Measurements from ENCODE around the gene SMARCAL1. TPM values are rescaled to one million over a fixed set of nuclear protein-coding genes. Genes with fewer than 3 reads are reported as not detected.

The SMARCAL1 gene
- total and polyA plus RNA-seq, 2 experiments from 2014 or later, result 10.3 to 17.2 TPM

DNA sequence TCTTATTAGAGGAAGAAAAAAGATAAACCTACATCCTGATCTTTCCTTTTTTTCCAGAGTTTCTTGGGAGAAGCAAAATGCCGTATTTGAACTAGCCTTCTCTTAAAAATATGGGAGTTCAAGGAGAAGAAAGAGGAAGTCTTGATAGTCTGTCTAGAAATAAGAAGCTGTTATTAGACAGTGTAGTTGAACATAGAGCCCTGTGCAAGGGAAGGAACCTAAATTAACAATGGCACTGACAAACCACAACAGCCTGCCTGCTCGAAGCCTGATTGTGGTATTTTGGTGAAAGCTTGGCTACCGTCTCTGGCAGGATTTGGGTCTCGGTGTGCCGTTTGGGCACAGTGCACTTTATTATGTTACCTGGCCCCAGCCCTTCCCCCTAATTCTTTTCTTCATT, 17.1 kb downstream of the SMARCAL1 start:
- no peak overlapping the region for H3K4me3 Mint-ChIP-seq
- DNase-seq (ENCODE audit: low spot score) (no peak), ATAC-seq (no peak)
- H3K27me3 Mint-ChIP-seq (ENCODE audit: insufficient read depth, low read depth, poor library complexity), result no peaks in the 10 kb centered on the region
- Histone ChIP-seq H3K36me3 (ENCODE audit: insufficient read depth) (peaks cover 7% of the 10 kb centered on the region; the same call in 1 of the 2 replicates), H3K4me3 (no peak overlapping the region), H3K4me1 (ENCODE audit: insufficient read depth) (no peaks in the 10 kb centered on the region), H4K20me1 (replicated peaks; ENCODE audit: insufficient read depth) (no peaks in the 10 kb centered on the region), H3K4me2 (no peak overlapping the region), H3K27me3 (ENCODE audit: insufficient read depth) (no peaks in the 10 kb centered on the region), H3K79me2 (replicated peaks; ENCODE audit: insufficient read depth) (no peaks in the 10 kb centered on the region), H3K9me2 (ENCODE audit: insufficient read depth) (no peaks in the 10 kb centered on the region), H3K27ac (ENCODE audit: low read depth) (no peak overlapping the region), H2AFZ (no peak overlapping the region), H3F3A (replicated peaks; ENCODE audit: low read depth) (no peaks in the 10 kb centered on the region)
- TF ChIP-seq NANOG (IDR thresholded peaks at IDR 0.05; ENCODE audit: borderline replicate concordance) (no peak), JUNB (IDR thresholded peaks at IDR 0.05; ENCODE audit: unreplicated experiment) (no peak), EZH2 (IDR thresholded peaks at IDR 0.05; ENCODE audit: low read depth, unreplicated experiment) (no peak), EZH2phosphoT487 (IDR thresholded peaks at IDR 0.05; ENCODE audit: unreplicated experiment) (no peak), ZNF331 (CRISPR knock-in tag; IDR thresholded peaks at IDR 0.05; ENCODE audit: low read depth) (no peak), POLR2AphosphoS5 (IDR thresholded peaks at IDR 0.05; ENCODE audit: low read depth) (no peak), STAT1 (IDR thresholded peaks at IDR 0.05; ENCODE audit: unreplicated experiment) (no peak), ZNF114 (CRISPR knock-in tag; IDR thresholded peaks at IDR 0.05) (no peak), CREB1 (CRISPR knock-in tag; IDR thresholded peaks at IDR 0.05; ENCODE audit: low read depth) (no peak)
- TF ChIP-seq, protein P1, sequence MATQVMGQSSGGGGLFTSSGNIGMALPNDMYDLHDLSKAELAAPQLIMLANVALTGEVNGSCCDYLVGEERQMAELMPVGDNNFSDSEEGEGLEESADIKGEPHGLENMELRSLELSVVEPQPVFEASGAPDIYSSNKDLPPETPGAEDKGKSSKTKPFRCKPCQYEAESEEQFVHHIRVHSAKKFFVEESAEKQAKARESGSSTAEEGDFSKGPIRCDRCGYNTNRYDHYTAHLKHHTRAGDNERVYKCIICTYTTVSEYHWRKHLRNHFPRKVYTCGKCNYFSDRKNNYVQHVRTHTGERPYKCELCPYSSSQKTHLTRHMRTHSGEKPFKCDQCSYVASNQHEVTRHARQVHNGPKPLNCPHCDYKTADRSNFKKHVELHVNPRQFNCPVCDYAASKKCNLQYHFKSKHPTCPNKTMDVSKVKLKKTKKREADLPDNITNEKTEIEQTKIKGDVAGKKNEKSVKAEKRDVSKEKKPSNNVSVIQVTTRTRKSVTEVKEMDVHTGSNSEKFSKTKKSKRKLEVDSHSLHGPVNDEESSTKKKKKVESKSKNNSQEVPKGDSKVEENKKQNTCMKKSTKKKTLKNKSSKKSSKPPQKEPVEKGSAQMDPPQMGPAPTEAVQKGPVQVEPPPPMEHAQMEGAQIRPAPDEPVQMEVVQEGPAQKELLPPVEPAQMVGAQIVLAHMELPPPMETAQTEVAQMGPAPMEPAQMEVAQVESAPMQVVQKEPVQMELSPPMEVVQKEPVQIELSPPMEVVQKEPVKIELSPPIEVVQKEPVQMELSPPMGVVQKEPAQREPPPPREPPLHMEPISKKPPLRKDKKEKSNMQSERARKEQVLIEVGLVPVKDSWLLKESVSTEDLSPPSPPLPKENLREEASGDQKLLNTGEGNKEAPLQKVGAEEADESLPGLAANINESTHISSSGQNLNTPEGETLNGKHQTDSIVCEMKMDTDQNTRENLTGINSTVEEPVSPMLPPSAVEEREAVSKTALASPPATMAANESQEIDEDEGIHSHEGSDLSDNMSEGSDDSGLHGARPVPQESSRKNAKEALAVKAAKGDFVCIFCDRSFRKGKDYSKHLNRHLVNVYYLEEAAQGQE (IDR thresholded peaks at IDR 0.05; ENCODE audit: unreplicated experiment), result no peak
- TF ChIP-seq, protein P2, sequence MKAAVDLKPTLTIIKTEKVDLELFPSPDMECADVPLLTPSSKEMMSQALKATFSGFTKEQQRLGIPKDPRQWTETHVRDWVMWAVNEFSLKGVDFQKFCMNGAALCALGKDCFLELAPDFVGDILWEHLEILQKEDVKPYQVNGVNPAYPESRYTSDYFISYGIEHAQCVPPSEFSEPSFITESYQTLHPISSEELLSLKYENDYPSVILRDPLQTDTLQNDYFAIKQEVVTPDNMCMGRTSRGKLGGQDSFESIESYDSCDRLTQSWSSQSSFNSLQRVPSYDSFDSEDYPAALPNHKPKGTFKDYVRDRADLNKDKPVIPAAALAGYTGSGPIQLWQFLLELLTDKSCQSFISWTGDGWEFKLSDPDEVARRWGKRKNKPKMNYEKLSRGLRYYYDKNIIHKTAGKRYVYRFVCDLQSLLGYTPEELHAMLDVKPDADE (IDR thresholded peaks at IDR 0.05), result no peak
- TF ChIP-seq, protein P3, sequence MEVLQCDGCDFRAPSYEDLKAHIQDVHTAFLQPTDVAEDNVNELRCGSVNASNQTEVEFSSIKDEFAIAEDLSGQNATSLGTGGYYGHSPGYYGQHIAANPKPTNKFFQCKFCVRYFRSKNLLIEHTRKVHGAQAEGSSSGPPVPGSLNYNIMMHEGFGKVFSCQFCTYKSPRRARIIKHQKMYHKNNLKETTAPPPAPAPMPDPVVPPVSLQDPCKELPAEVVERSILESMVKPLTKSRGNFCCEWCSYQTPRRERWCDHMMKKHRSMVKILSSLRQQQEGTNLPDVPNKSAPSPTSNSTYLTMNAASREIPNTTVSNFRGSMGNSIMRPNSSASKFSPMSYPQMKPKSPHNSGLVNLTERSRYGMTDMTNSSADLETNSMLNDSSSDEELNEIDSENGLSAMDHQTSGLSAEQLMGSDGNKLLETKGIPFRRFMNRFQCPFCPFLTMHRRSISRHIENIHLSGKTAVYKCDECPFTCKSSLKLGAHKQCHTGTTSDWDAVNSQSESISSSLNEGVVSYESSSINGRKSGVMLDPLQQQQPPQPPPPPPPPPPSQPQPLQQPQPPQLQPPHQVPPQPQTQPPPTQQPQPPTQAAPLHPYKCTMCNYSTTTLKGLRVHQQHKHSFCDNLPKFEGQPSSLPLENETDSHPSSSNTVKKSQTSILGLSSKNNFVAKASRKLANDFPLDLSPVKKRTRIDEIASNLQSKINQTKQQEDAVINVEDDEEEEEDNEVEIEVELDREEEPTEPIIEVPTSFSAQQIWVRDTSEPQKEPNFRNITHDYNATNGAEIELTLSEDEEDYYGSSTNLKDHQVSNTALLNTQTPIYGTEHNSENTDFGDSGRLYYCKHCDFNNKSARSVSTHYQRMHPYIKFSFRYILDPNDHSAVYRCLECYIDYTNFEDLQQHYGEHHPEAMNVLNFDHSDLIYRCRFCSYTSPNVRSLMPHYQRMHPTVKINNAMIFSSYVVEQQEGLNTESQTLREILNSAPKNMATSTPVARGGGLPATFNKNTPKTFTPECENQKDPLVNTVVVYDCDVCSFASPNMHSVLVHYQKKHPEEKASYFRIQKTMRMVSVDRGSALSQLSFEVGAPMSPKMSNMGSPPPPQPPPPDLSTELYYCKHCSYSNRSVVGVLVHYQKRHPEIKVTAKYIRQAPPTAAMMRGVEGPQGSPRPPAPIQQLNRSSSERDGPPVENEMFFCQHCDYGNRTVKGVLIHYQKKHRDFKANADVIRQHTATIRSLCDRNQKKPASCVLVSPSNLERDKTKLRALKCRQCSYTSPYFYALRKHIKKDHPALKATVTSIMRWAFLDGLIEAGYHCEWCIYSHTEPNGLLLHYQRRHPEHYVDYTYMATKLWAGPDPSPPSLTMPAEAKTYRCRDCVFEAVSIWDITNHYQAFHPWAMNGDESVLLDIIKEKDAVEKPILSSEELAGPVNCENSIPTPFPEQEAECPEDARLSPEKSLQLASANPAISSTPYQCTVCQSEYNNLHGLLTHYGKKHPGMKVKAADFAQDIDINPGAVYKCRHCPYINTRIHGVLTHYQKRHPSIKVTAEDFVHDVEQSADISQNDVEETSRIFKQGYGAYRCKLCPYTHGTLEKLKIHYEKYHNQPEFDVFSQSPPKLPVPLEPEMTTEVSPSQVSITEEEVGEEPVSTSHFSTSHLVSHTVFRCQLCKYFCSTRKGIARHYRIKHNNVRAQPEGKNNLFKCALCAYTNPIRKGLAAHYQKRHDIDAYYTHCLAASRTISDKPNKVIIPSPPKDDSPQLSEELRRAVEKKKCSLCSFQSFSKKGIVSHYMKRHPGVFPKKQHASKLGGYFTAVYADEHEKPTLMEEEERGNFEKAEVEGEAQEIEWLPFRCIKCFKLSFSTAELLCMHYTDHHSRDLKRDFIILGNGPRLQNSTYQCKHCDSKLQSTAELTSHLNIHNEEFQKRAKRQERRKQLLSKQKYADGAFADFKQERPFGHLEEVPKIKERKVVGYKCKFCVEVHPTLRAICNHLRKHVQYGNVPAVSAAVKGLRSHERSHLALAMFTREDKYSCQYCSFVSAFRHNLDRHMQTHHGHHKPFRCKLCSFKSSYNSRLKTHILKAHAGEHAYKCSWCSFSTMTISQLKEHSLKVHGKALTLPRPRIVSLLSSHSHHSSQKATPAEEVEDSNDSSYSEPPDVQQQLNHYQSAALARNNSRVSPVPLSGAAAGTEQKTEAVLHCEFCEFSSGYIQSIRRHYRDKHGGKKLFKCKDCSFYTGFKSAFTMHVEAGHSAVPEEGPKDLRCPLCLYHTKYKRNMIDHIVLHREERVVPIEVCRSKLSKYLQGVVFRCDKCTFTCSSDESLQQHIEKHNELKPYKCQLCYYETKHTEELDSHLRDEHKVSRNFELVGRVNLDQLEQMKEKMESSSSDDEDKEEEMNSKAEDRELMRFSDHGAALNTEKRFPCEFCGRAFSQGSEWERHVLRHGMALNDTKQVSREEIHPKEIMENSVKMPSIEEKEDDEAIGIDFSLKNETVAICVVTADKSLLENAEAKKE (CRISPR knock-in tag; IDR thresholded peaks at IDR 0.05), result no peak
- TF ChIP-seq, protein P4, sequence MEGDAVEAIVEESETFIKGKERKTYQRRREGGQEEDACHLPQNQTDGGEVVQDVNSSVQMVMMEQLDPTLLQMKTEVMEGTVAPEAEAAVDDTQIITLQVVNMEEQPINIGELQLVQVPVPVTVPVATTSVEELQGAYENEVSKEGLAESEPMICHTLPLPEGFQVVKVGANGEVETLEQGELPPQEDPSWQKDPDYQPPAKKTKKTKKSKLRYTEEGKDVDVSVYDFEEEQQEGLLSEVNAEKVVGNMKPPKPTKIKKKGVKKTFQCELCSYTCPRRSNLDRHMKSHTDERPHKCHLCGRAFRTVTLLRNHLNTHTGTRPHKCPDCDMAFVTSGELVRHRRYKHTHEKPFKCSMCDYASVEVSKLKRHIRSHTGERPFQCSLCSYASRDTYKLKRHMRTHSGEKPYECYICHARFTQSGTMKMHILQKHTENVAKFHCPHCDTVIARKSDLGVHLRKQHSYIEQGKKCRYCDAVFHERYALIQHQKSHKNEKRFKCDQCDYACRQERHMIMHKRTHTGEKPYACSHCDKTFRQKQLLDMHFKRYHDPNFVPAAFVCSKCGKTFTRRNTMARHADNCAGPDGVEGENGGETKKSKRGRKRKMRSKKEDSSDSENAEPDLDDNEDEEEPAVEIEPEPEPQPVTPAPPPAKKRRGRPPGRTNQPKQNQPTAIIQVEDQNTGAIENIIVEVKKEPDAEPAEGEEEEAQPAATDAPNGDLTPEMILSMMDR (conservative IDR thresholded peaks at IDR 0.05; ENCODE audit: low read depth in 2 of 2), result no peak
- no peak overlapping the region for H3K27ac Mint-ChIP-seq
- peaks cover 17% of the 10 kb centered on the region for H3K9me3 Mint-ChIP-seq
- peaks cover 64% of the 10 kb centered on the region for H3K36me3 Mint-ChIP-seq (ENCODE audit: low read depth)
- no peaks in the 10 kb centered on the region for H3K4me1 Mint-ChIP-seq

All from GM23338 (cell line).